Common myeloid progenitor, CD34-positive (primary cell): ENCODE measurements around the gene S100PBP.

ENCODE experiments used
- CTCF ChIA-PET: fragments of 350-600 bp; sonication (Branson Sonifier 250); formaldehyde crosslinking; loops from one replicate; lab custom pipeline; 2021; ENCODE audit warnings: antibody characterized with exemption; lab: Charles Lee
- POLR2A ChIA-PET: fragments of 350-600 bp; sonication (Branson Sonifier 250); formaldehyde crosslinking; loops from one replicate; lab custom pipeline; 2021; ENCODE audit warnings: antibody characterized with exemption; lab: Charles Lee
- DNase-seq, 3 donors: peaks; one replicate each; pipeline versions ENCODE4 v3.0.0 to v3.0.0-alpha.2; 2013
- H3K27ac ChIP-seq, 2 experiments: 1 replicate in 1 of 2; 2 replicates in 1 of 2; pipeline ENCODE4 v1.7.0; 2013; ENCODE audit warnings: inconsistent platforms in 2 of 2, low read length in 2 of 2, mild to moderate bottlenecking in 2 of 2, low read depth in 1 of 2, moderate library complexity in 1 of 2; ENCODE audit not compliant: severe bottlenecking in 2 of 2, insufficient read depth in 1 of 2, poor library complexity in 1 of 2
- H3K27me3 ChIP-seq, 5 experiments: replicated peaks in 2 of 5; 1 replicate in 3 of 5; 2 replicates in 2 of 5; pipeline versions ENCODE4 v1.6.1 to v1.7.0; 2013; ENCODE audit warnings: low read length in 4 of 5, mild to moderate bottlenecking in 2 of 5, moderate library complexity in 2 of 5, inconsistent platforms in 1 of 5; ENCODE audit not compliant: insufficient read depth in 5 of 5, control insufficient read depth in 4 of 5
- H3K36me3 ChIP-seq, 4 experiments: 1 replicate in 2 of 4; 2 replicates in 2 of 4; pipeline versions ENCODE4 v1.6.1 to v1.7.0; 2013; ENCODE audit warnings: low read length in 3 of 4, control low read depth in 1 of 4, mild to moderate bottlenecking in 1 of 4; ENCODE audit not compliant: control insufficient read depth in 4 of 4, insufficient read depth in 4 of 4
- H3K4me1 ChIP-seq, 4 experiments: 1 replicate in 3 of 4; 2 replicates in 1 of 4; pipeline versions ENCODE4 v1.6.1 to v1.7.1; 2013; ENCODE audit warnings: low read length in 3 of 4, mild to moderate bottlenecking in 3 of 4, control low read depth in 1 of 4, inconsistent platforms in 1 of 4, moderate library complexity in 1 of 4; ENCODE audit not compliant: control insufficient read depth in 4 of 4, insufficient read depth in 4 of 4; ENCODE audit errors: control extremely low read depth in 1 of 4
- H3K4me3 ChIP-seq, 7 experiments: 1 replicate in 4 of 7; 2 replicates in 3 of 7; pipeline versions ENCODE4 v1.5.1 to v1.7.0; 2013; ENCODE audit warnings: mild to moderate bottlenecking in 7 of 7, low read length in 6 of 7, moderate library complexity in 6 of 7, inconsistent platforms in 2 of 7, low read depth in 2 of 7, control low read depth in 1 of 7; ENCODE audit not compliant: insufficient read depth in 4 of 7, control insufficient read depth in 1 of 7; ENCODE audit errors: extremely low read depth in 1 of 7
- H3K9me3 ChIP-seq, 5 experiments: 1 replicate in 4 of 5; 2 replicates in 1 of 5; pipeline versions ENCODE4 v1.6.1 to v1.7.1; 2013; ENCODE audit warnings: low read length in 4 of 5, mild to moderate bottlenecking in 2 of 5, inconsistent platforms in 1 of 5, low read depth in 1 of 5, moderate library complexity in 1 of 5; ENCODE audit not compliant: control insufficient read depth in 4 of 5, insufficient read depth in 2 of 5; ENCODE audit errors: control extremely low read depth in 1 of 5
- WGBS: methylation state at CpG from one replicate; pipeline ENCODE4 v1.1.5; 2013; ENCODE audit not compliant: insufficient coverage; 5-methylcytosine and 5-hydroxymethylcytosine counted together

Gene S100PBP

GRCh38 chr1:32868085-32868484, 50.6 kb downstream of the S100PBP start:
- Histone ChIP-seq H3K9me3 (no peaks in the 10 kb centered on the region), H3K36me3 (peaks cover 0 to 21% (median 6%) of the 10 kb centered on the region in 4 experiments), H3K27me3 (peaks cover 0 to 33% (median 27%) of the 10 kb centered on the region in 5 experiments), H3K4me1 (peaks cover 0 to 10% (median 5%) of the 10 kb centered on the region in 4 experiments), H3K4me3 (no peak overlapping the region), H3K27ac (no peak overlapping the region)
- ChIA-PET POLR2A (no interaction called here), CTCF (interaction anchor here (1.2 kb wide), 1 partner anchor 9 kb away, joined by 4 read pairs; no protein-coding TSS in a partner anchor)
- no peak for DNase-seq
- 97% methylated on average over 9 of the region's 13 CpGs for WGBS

GRCh38 chr1:32868806-32869455, 51.5 kb downstream of the S100PBP start:
- H3K27me3 ChIP-seq: peaks cover 0 to 33% (median 27%) of the 10 kb centered on the region in 5 experiments
- no peak overlapping the region for H3K4me3 ChIP-seq
- POLR2A ChIA-PET: no interaction called here
- H3K27ac ChIP-seq: no peak overlapping the region
- no peaks in the 10 kb centered on the region for H3K9me3 ChIP-seq
- peaks cover 0 to 14% (median 0%) of the 10 kb centered on the region in 4 experiments for H3K36me3 ChIP-seq
- 94% methylated on average over 6 of the region's 9 CpGs for WGBS
- CTCF ChIA-PET: interaction anchor here (0.9 kb wide), 1 partner anchor 40 kb away, joined by 5 read pairs; no protein-coding TSS in a partner anchor
- DNase-seq: no peak
- peaks cover 0 to 10% (median 5%) of the 10 kb centered on the region in 4 experiments for H3K4me1 ChIP-seq

- Histone ChIP-seq H3K4me3 (peak overlapping the region in 4 of 7 experiments; percentile 8 to 58 (median 26)), H3K27ac (no peak overlapping the region), H3K4me1 (peaks cover 0 to 10% (median 5%) of the 10 kb centered on the region in 4 experiments), H3K27me3 (peaks cover 0 to 33% (median 27%) of the 10 kb centered on the region in 5 experiments), H3K36me3 (peaks cover 0 to 9% (median 0%) of the 10 kb centered on the region in 4 experiments), H3K9me3 (no peaks in the 10 kb centered on the region)
- DNase-seq: no peak
- ChIA-PET CTCF (no interaction called here), POLR2A (no interaction called here)
- 90% methylated on average over 13 of the region's 16 CpGs for WGBS
Observed at GRCh38 chr1:32869923-32870614, 52.6 kb downstream of the S100PBP start.

- under 1% methylated on average over 82 of the region's 99 CpGs for WGBS
- Histone ChIP-seq H3K9me3 (no peaks in the 10 kb centered on the region), H3K27me3 (peaks cover 0 to 35% (median 27%) of the 10 kb centered on the region in 5 experiments), H3K4me1 (peaks cover 0 to 10% (median 5%) of the 10 kb centered on the region in 4 experiments), H3K4me3 (peak within 1 kb of the TSS in 6 of 7 experiments; percentile 37 to 63 (median 48)), H3K27ac (no peak within 1 kb of the TSS), H3K36me3 (peaks cover 0 to 9% (median 0%) of the 10 kb centered on the region in 4 experiments)
- POLR2A ChIA-PET: no interaction called here
- peak in 2 of 3 donors; percentile 35 to 50 for DNase-seq
- CTCF ChIA-PET: interaction anchor here (0.6 to 2.7 kb wide), 6 partner anchors 10 to 1736 kb away, joined by 3 to 8 read pairs (median 4); no protein-coding TSS in a partner anchor
Observed at GRCh38 chr1:32870615-32871363, 53.3 kb downstream of the S100PBP start, which contains the start of gene FNDC5. Gene FNDC5 (minus strand): TSS chr1:32870912.

GRCh38 chr1:32871364-32872191, 54.1 kb downstream of the S100PBP start:
- Histone ChIP-seq H3K27me3 (peaks cover 0 to 35% (median 27%) of the 10 kb centered on the region in 5 experiments), H3K4me3 (peak overlapping the region in 4 of 7 experiments; percentile 39 to 63 (median 60)), H3K4me1 (peaks cover 0 to 10% (median 5%) of the 10 kb centered on the region in 4 experiments), H3K36me3 (peaks cover 0 to 6% (median 0%) of the 10 kb centered on the region in 4 experiments), H3K9me3 (no peaks in the 10 kb centered on the region), H3K27ac (no peak overlapping the region)
- ChIA-PET POLR2A (no interaction called here), CTCF (interaction anchor here (0.6 to 2.7 kb wide), 14 partner anchors 8 to 1737 kb away, joined by 3 to 8 read pairs (median 3); no protein-coding TSS in a partner anchor)
- 87% methylated on average over 5 of the region's 13 CpGs for WGBS
- no peak for DNase-seq

- no peak for DNase-seq
- H3K9me3 ChIP-seq: no peaks in the 10 kb centered on the region
- ChIA-PET POLR2A (no interaction called here), CTCF (interaction anchor here (0.8 to 2.7 kb wide), 13 partner anchors 9 to 470 kb away, joined by 3 to 8 read pairs (median 3); no protein-coding TSS in a partner anchor)
- WGBS: 61% methylated on average over 5 of the region's 7 CpGs
- H3K36me3 ChIP-seq: peaks cover 0 to 6% (median 0%) of the 10 kb centered on the region in 4 experiments
- no peak overlapping the region for H3K27ac ChIP-seq
- peaks cover 0 to 10% (median 5%) of the 10 kb centered on the region in 4 experiments for H3K4me1 ChIP-seq
- H3K27me3 ChIP-seq: peaks cover 0 to 38% (median 27%) of the 10 kb centered on the region in 5 experiments
- H3K4me3 ChIP-seq: no peak overlapping the region
Observed at GRCh38 chr1:32872192-32872460, 54.7 kb downstream of the S100PBP start.
